H1 (cell line): ENCODE data around the gene KIF5C.

Source experiments
- HDAC2 ChIP-seq, 2 experiments: fragments of 300-600 bp in 1 of 2; sonication (generic) in 1 of 2; IDR thresholded peaks; 2 replicates each; pipeline ENCODE4 v1.6.1; 2011 to 2012; ENCODE audit warnings: low read depth in 2 of 2, low read length in 2 of 2, mild to moderate bottlenecking in 2 of 2, moderate library complexity in 2 of 2, borderline replicate concordance in 1 of 2, inconsistent platforms in 1 of 2
- POLR2A ChIP-seq, 2 experiments: IDR thresholded peaks; 1 replicate in 1 of 2; 2 replicates in 1 of 2; pipeline ENCODE4 v1.6.1; 2011; ENCODE audit warnings: low read depth in 2 of 2, low read length in 2 of 2, mild to moderate bottlenecking in 2 of 2; ENCODE audit errors: control extremely low read depth in 1 of 2
- TCF12 ChIP-seq: IDR thresholded peaks from 2 replicates; pipeline ENCODE4 v1.6.1; 2011; ENCODE audit warnings: low read depth, mild to moderate bottlenecking, low read length
- TF ChIP-seq, protein P1 (sequence below): IDR thresholded peaks from 2 replicates; pipeline ENCODE4 v1.6.1; 2012; ENCODE audit warnings: inconsistent platforms
- TF ChIP-seq, protein P2 (sequence below), 3 experiments: IDR thresholded peaks; 1 replicate in 2 of 3; 2 replicates in 1 of 3; pipeline versions ENCODE4 v1.5.1 to v1.6.1; 2011; ENCODE audit warnings: low read length in 3 of 3, mild to moderate bottlenecking in 3 of 3, inconsistent platforms in 2 of 3, low read depth in 1 of 3, moderate library complexity in 1 of 3; ENCODE audit not compliant: insufficient read depth in 1 of 3; ENCODE audit errors: control extremely low read depth in 1 of 3

DNA sequence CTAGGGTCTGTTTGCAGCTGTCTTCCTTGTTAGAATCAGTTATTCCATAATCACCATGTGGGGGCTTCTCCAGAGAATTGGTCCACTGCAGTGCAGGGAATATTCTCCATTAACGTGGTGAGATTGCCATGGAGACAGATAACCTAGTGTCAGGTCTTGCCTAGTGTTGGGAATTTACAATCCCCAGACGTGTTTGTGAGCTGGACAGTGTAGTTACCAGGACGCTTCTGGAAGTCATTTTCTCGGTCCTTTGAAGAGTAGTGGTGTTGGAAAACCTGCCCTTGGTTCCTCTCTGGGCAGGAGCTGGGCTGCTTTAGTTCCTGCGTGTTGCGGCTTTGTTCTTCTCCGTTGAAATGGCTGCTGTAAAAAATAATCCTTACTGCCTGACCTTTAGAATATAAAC lies 94.6 kb downstream of the KIF5C start:
- TF ChIP-seq, protein P1, sequence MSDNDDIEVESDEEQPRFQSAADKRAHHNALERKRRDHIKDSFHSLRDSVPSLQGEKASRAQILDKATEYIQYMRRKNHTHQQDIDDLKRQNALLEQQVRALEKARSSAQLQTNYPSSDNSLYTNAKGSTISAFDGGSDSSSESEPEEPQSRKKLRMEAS, result no peak
- TF ChIP-seq POLR2A (IDR thresholded peaks at IDR 0.05; ENCODE audit: control extremely low read depth in 1 of 2, low read depth in 2 of 2, low read length in 2 of 2), result no peak
- no peak for TF ChIP-seq HDAC2 (IDR thresholded peaks at IDR 0.05; ENCODE audit: borderline replicate concordance in 1 of 2, low read depth in 2 of 2, low read length in 2 of 2)
- TF ChIP-seq TCF12, result no peak
- TF ChIP-seq, protein P2, sequence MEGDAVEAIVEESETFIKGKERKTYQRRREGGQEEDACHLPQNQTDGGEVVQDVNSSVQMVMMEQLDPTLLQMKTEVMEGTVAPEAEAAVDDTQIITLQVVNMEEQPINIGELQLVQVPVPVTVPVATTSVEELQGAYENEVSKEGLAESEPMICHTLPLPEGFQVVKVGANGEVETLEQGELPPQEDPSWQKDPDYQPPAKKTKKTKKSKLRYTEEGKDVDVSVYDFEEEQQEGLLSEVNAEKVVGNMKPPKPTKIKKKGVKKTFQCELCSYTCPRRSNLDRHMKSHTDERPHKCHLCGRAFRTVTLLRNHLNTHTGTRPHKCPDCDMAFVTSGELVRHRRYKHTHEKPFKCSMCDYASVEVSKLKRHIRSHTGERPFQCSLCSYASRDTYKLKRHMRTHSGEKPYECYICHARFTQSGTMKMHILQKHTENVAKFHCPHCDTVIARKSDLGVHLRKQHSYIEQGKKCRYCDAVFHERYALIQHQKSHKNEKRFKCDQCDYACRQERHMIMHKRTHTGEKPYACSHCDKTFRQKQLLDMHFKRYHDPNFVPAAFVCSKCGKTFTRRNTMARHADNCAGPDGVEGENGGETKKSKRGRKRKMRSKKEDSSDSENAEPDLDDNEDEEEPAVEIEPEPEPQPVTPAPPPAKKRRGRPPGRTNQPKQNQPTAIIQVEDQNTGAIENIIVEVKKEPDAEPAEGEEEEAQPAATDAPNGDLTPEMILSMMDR (IDR thresholded peaks at IDR 0.05; ENCODE audit: control extremely low read depth in 1 of 3, insufficient read depth in 1 of 3, low read depth in 1 of 3, low read length in 3 of 3), result no peak
